Neutrophil (primary cell): ENCODE measurements around the gene PBX3.

Experiments
- H3K27ac ChIP-seq: fragments of 200-600 bp; sonication (generic); 2 replicates; pipeline ENCODE4 v1.5.1; 2016; ENCODE audit warnings: mild to moderate bottlenecking, moderate library complexity
- H3K27me3 ChIP-seq: fragments of 200-600 bp; sonication (generic); 2 replicates; pipeline ENCODE4 v1.6.0; 2016; ENCODE audit warnings: mild to moderate bottlenecking
- H3K36me3 ChIP-seq: fragments of 200-600 bp; sonication (generic); 2 replicates; pipeline ENCODE4 v1.5.1; 2017
- H3K4me1 ChIP-seq, 2 experiments: fragments of 200-600 bp in 1 of 2; sonication (generic) in 1 of 2; 1 replicate in 1 of 2; 2 replicates in 1 of 2; pipeline versions ENCODE4 v1.5.1 to v1.6.1; 2013 to 2016; ENCODE audit warnings: low read depth in 1 of 2, low read length in 1 of 2, mild to moderate bottlenecking in 1 of 2, moderate library complexity in 1 of 2; ENCODE audit not compliant: control insufficient read depth in 1 of 2, insufficient read depth in 1 of 2
- H3K4me3 ChIP-seq, 2 experiments: fragments of 200-600 bp in 1 of 2; sonication (generic) in 1 of 2; 1 replicate in 1 of 2; 2 replicates in 1 of 2; pipeline ENCODE4 v1.5.1; 2013 to 2016; ENCODE audit warnings: low read depth in 1 of 2, low read length in 1 of 2, mild to moderate bottlenecking in 1 of 2, moderate library complexity in 1 of 2
- H3K9me3 ChIP-seq: fragments of 200-600 bp; sonication (generic); 2 replicates; pipeline ENCODE4 v1.5.1; 2016
- TF ChIP-seq, protein P1 (sequence below): fragments of 200-600 bp; sonication (generic); IDR thresholded peaks from 2 replicates; pipeline ENCODE4 v1.5.1; 2016; ENCODE audit warnings: antibody characterized with exemption

PBX3 gene

DNA sequence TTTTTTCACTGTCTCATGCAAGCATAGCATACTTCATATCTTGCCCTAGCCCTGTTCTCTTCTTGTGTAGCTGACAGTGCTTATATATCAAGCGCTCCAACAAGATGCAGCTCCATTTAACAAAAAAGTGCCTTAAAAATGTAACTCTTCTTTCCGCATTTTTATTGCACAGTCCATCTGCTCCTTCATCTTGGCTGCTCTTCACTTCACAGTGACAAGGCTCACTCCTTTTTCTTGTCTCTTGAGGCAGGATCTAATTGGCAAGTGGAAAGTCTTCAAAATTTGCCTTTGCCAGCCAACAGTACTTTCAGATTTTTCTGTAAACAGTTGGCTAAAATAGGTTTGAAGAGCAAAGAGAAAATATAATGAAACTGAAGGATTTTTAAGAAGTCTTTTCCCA lies 161.8 kb downstream of the PBX3 start:
- Histone ChIP-seq H3K4me3 (no peak overlapping the region), H3K27ac (no peak overlapping the region), H3K4me1 (peaks cover 0 to 11% of the 10 kb centered on the region in 2 experiments), H3K36me3 (no peaks in the 10 kb centered on the region), H3K27me3 (no peaks in the 10 kb centered on the region), H3K9me3 (no peaks in the 10 kb centered on the region)
- TF ChIP-seq, protein P1, sequence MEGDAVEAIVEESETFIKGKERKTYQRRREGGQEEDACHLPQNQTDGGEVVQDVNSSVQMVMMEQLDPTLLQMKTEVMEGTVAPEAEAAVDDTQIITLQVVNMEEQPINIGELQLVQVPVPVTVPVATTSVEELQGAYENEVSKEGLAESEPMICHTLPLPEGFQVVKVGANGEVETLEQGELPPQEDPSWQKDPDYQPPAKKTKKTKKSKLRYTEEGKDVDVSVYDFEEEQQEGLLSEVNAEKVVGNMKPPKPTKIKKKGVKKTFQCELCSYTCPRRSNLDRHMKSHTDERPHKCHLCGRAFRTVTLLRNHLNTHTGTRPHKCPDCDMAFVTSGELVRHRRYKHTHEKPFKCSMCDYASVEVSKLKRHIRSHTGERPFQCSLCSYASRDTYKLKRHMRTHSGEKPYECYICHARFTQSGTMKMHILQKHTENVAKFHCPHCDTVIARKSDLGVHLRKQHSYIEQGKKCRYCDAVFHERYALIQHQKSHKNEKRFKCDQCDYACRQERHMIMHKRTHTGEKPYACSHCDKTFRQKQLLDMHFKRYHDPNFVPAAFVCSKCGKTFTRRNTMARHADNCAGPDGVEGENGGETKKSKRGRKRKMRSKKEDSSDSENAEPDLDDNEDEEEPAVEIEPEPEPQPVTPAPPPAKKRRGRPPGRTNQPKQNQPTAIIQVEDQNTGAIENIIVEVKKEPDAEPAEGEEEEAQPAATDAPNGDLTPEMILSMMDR, result no peak

DNA sequence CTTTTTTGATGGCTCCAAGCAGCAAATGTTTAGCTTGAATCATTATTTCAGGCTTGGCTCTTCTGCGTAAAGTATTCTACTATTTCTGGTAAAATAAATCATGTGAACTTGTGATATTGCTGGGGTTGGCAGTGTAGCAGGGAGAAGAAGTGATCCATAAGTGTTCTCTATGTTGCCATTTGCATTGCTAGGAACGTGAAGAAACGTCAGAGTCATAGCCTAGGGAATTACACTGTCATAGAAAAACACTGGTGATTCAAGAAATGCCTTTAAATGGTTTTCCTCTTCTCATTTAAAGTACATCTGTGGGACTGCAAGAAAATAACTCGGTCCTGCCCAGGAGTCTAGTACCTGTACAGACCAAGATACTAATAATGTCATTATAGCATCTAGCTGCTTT lies 162.3 kb downstream of the PBX3 start:
- Histone ChIP-seq H3K4me3 (no peak overlapping the region), H3K36me3 (no peaks in the 10 kb centered on the region), H3K27ac (no peak overlapping the region), H3K4me1 (peaks cover 0 to 7% of the 10 kb centered on the region in 2 experiments), H3K27me3 (no peaks in the 10 kb centered on the region), H3K9me3 (no peaks in the 10 kb centered on the region)
- TF ChIP-seq, protein P1, result no peak

DNA sequence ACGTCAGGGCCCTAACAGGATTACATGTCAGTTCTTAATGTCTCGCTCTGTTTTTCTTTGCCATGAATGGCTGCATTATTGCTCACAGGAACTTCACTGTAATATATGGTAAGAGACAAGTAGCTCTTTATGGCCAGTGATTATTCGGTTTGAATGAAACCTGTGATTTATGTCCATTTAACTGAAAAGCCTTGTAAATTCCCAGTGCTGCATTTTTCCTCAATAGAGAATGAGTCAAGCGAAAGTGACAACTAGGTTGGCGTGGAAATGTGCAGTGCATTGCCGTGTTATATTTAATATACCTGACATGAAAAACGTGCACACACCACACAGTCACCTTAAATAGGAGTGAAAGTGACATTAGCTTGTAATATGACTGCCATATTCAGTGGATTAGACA lies 163.1 kb downstream of the PBX3 start:
- Histone ChIP-seq H3K4me1 (no peaks in the 10 kb centered on the region), H3K27me3 (no peaks in the 10 kb centered on the region), H3K9me3 (no peaks in the 10 kb centered on the region), H3K4me3 (no peak overlapping the region), H3K36me3 (no peaks in the 10 kb centered on the region), H3K27ac (no peak overlapping the region)
- TF ChIP-seq, protein P1, result no peak

DNA sequence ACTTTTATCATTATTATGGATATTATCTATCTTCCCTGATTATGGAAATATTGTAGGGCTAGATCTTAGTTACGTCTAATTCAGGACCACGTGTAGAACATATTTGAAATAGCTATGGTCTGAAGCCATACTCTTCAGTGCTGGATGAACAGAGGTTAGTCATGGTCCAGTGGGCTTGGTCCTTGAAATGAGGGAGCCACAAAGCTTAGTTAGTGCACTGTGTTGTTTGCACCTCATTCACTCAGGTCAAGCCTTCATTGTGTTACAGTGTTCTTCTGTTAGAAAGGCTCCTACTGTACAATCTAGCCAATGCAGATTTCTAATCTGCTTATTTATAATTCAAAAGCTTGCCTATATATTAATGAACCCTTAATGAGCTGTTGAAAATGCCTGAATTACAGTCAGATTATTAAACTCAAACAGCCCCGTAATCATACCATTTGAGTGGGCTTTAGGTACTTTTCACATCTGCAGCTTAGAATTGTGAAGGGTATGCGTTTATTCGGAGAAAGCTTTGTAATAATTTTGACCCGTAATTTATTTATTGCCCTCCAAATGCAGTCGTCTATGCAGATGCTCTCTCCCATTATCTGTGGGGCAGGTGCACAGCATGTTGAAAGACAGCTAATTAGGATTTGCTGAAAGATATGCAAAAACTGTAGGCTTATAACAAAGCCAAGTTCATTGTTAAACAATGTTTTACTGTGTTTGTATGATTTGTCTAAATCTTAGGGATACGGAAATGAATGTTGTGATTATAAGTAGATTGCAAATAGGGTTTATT lies 164.9 kb downstream of the PBX3 start:
- no peaks in the 10 kb centered on the region for H3K9me3 ChIP-seq
- TF ChIP-seq, protein P1, result no peak
- H3K27ac ChIP-seq, result no peak overlapping the region
- no peak overlapping the region for H3K4me3 ChIP-seq
- no peaks in the 10 kb centered on the region for H3K4me1 ChIP-seq
- peaks cover 8% of the 10 kb centered on the region for H3K36me3 ChIP-seq
- no peaks in the 10 kb centered on the region for H3K27me3 ChIP-seq

DNA sequence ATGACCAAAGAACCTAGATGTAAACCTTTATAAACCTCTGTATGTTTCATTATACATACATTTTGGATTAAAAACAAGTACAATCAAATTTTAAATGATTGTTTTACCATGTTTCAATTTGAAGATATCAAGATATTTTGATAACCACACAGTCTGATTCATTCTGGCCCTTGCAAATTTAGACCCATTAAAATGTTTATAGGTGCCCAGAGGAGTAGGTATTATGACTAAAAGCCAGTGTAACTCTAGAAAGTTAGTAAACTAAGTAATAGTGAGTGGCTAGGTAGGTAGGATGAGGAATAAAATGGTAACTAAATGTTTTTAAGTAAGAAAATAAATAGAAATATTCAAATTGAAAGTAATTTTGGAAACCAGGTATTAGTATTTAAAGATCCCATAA lies 165.5 kb downstream of the PBX3 start:
- H3K27me3 ChIP-seq, result no peaks in the 10 kb centered on the region
- no peaks in the 10 kb centered on the region for H3K9me3 ChIP-seq
- no peak overlapping the region for H3K27ac ChIP-seq
- TF ChIP-seq, protein P1, result no peak
- H3K4me1 ChIP-seq, result no peaks in the 10 kb centered on the region
- H3K4me3 ChIP-seq, result no peak overlapping the region
- H3K36me3 ChIP-seq, result peaks cover 8% of the 10 kb centered on the region
